GM18519 (cell line): ENCODE data around the gene FAM174C.
"Not testable (repeated sequence)": the region's sequence is repeated elsewhere in the genome, so short reads cannot be mapped to it uniquely, and the experiment has no call there.

ENCODE experiments used
- ATAC-seq: cut with Tn5 transposase; IDR thresholded peaks from one replicate; pipeline ENCODE4 v1.9.1; 2021; ENCODE audit warnings: mild to moderate bottlenecking, moderate library complexity; ENCODE audit not compliant: unreplicated experiment, low FRiP score

The FAM174C gene

DNA sequence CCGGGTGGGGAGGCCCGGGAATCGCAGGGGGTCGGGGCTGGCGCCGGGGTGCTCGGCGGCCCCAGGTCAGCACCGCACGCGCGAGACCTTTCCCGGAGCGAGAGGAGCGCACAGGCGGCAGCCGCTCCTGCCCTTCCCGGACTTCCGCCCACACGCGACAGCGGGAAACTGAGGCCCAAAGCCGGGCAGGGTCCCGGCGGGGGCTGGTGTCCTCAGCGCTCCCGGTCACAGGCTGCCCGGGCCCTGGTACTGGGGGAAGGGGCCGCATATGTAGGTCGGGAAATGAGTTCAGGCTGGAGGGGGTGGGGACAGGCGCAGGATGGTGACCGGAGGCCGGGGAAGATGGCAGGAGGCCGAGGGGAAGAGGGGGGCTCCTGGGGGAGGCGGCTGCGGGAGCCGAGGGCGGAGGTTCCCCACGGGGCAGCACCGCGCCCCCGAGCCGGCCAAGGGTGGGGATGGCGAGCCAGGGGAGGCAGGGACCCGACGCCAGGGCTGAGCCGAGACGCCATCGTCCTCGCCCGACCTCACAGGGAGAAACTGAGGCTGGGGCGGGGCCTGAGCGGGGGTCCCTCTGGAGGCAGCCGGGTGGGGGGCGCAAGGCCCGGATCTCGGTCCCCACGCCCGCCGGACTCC lies 38.2 kb upstream of the FAM174C start:
- ATAC-seq, result no peak

GRCh38 chr19:1237754-1238368 lies 37.5 kb upstream of the FAM174C start, which contains the start of gene CBARP:
TSS of gene CBARP (minus strand) at chr19:1238005. CDS start at chr19:1236100, 1,905 bp downstream.
- no peak for ATAC-seq

DNA sequence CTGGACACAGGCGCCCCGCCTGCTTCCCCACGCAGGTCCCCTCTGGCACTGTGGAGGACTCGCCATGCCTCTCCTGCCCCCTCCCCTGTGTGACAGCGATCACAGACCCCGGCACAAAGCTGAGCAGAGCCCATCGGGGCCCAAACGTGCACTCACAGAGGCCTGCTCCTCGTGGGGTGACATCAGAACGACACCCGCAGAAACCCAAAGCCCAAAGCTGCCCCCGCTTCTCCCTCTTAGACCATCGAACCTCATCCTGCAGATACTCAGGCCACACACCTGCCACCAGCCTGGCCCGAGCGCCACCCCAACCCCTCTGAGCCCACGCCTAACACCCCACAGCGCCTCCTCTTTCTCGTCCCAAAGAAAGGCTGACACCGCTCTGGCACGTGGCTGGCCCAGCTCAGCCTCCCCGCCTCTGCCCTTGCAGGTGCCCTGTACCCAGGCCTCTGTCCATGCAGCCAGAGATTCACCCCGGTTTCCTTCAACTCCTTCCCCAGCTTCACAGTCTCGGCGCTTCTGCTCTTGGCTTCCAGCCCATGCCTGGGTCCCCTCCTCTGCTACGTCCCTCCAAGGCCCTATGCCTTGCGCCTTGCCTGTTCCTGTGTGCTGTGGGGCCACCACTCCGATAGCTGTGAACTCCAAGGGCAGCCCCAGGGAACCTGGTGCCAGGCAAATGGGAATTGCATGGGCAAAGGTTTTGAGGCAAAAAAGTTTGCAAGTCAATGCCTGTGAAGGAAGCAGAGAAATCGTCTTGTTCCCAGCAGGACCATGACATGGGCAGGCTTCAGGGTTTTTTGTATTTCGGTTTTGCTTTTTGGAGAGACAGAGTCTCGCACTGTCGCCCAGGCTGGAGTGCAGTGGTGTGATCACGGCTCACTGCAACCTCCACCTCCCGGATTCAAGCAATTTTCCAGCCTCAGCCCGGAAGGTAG lies 36.7 kb upstream of the FAM174C start:
- ATAC-seq, result no peak

- ATAC-seq, result no peak
Observed at GRCh38 chr19:1239420-1239795, 35.9 kb upstream of the FAM174C start.

- no peak for ATAC-seq
Observed at GRCh38 chr19:1239796-1240737, 35.3 kb upstream of the FAM174C start.

DNA sequence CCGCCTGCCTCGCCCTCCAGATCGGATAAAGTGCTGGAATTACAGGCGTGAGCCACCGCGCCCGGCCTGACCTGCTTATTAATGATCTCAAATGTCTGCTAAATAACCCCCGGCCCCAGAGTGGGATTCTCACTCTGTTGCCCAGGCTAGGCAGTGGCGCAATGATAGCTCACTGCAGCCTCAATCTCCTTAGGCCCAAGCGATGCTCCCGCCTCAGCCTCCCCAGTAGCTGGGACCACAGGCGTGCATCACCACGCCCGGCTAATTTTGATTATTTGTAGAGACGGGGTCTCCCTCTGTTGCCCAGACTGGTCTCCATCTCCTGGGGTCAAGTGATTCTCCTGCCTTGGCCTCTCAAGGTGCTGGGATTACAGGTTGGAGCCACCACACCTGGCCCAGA lies 34.4 kb upstream of the FAM174C start:
- ATAC-seq, result no peak

DNA sequence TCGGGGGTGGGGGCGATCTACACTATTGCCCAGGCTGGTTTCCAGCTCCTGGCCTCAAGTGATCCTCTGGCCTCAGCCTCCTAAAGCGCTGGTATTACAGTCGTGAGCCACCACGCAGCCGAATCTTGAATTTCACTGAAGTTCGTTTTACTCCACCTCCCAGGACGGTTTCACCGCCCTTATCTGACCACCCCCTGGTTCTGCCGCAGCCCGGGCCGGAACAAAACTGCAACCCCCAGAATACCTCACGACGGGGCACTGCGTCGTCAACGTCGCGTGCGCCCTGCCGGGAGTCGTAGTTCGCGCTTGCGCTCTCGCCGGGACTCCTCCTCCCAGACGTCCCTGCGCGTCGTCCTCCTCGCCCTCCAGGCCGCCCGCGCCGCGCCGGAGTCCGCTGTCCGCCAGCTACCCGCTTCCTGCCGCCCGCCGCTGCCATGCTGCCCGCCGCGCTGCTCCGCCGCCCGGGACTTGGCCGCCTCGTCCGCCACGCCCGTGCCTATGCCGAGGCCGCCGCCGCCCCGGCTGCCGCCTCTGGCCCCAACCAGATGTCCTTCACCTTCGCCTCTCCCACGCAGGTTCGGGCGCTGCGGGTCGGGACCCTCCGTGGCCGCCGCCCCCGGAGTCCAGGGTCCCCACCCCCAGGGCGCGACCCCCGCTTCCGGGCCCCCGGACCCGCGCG lies 33.8 kb upstream of the FAM174C start, which contains the start of gene ATP5F1D:
ATP5F1D (plus strand) TSS at position 335 of the 679 bp plus-strand sequence; CDS start at position 435, 100 bp downstream.
- ATAC-seq, result no peak

- ATAC-seq, result no peak
Observed at GRCh38 chr19:1243768-1244692, 31.3 kb upstream of the FAM174C start.

DNA sequence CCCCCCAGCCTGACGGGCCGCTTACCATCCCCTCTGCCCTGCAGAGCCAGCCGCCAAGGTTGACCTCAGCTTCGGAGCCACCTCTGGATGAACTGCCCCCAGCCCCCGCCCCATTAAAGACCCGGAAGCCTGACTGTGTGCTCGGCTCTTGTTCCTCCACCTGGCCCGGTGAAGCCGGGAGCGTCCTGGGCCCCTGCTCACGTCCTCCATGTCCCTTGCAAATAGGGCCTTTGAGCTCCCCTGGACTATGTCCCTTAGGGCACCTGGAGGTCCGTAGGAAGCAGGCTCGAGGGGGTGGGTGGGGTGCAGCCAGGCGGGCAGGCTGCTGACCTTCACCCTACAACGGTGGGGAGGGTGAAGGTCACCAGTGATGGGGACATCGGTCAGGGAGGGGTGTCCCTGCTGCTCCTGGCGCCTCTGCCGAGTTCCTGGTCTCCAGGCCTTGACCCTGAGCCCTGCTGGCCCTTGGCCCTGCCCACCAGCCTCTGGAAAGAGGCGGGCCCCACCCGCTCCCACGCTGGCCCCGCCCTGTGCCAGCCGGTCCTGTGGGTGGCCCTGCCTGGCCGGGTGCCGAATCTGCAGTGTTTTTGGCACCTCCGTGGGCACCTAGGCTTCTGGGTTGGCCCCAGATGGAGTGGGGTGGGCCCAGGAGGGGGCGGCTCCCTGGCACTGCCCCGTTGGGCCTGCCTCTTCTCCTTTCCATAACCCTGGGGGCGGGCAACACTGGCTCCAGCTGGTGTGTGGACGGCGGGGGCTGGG lies 30.5 kb upstream of the FAM174C start:
- no peak for ATAC-seq

DNA sequence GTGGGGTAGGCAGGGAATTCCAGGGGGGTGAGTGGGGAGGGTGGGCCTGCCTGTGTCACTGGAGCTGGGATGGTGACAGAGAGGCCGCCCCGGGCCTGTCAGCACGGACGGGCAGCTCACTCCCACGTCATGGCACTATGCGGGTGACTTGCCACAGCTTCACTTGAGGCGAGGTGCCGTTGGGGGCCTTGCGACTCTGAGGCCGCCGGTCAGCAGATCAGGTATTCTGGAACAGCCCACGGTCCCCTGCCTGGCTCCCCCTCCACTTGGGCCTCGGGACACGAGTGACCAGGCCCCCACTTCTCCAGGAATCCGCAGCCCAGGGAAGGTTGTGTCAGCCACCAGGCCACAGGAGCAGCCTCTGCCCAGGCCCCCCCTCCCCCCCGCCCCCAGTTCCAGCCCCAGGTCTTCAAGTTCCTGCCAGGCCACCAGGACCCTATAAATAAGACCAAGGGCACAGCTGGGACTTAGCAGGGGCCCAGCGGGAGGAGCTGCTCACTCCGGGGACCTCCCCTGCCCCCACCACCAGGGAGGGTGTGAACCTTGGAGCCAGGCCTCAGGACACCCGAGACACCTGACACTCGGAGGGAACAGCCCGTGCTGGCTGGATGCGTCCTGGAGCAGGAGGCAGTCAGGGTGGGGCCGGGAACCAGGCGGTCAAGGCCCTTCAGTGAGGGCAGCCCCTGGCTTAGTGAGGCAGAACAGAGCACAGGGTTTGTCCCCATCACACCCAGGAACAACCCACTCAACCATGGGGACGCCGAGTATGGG lies 29.7 kb upstream of the FAM174C start:
- ATAC-seq, result no peak

DNA sequence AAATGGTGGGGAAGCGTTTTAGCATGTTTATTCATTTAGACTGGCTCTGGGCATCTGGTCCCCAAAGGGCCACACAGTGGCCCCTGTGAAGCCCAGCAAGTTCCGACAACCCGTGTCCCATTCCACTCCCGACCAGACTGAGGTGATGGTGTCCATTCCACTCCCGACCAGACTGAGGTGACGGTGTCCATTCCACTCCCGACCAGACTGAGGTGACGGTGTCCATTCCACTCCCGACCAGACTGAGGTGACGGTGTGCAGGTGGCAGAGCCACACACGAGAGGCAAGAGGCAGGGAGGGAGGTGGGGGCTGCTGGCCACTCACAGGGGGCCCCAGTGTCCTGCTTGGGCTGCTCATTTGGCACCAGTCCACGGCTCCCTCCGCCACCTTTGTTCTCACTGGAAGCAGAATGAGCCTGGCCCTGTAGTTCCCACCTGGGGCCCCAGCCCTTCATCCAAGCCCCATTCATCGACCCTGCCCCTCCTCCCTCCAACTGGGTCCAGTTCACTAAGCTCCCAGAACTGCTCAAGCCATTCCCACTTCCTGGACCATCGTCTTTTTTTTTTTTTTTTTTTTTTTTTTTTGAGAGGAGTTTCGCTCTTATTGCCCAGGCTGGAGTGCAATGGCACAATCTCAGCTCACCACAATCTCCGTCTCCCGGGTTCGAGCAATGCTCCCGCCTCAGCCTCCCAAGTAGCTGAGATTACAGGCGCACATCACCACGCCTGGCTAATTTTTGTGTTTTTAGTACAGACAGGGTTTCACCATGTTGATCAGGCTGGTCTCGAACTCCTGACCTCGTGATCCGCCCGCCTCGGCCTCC lies 28.9 kb upstream of the FAM174C start:
- ATAC-seq, result not testable (repeated sequence)

- no peak for ATAC-seq
Observed at GRCh38 chr19:1247748-1248138, 27.6 kb upstream of the FAM174C start.

GRCh38 chr19:1248139-1248785 lies 27.1 kb upstream of the FAM174C start, which contains the start of gene MIDN:
TSS of gene MIDN (plus strand) at chr19:1248583. CDS start at chr19:1250297, 1,714 bp downstream.
- no peak for ATAC-seq

- ATAC-seq, result no peak
Observed at GRCh38 chr19:1248786-1249297, 26.5 kb upstream of the FAM174C start.

- no peak for ATAC-seq
Observed at GRCh38 chr19:1249298-1249989, 25.9 kb upstream of the FAM174C start.
